ENCODE results near the gene RSRC1.
"Not testable (repeated sequence)": the region's sequence is repeated elsewhere in the genome, so short reads cannot be mapped to it uniquely, and the experiment has no call there.

Gene RSRC1

DNA sequence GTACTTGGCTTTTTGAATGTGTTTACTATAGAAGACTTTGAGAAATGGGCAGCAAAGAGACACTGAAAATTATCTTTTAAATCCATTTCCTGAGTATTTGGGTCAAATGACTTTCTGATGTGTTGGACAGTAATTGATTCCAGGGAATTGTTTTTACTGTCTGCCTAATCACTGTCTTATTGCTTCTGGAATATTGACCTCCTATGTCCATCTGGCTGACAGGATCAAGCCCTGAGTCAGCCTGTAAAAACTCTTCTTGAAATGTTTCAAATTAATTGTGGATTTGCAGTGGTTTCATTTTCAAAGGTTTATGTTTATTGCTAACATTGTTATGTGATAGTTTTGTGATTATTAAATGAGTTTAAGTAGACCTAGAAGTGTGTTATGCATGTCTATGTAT is 410.5 kb downstream of the RSRC1 start:
- no peak for DNase-seq (ENCODE audit: low read depth in 2 of 2)

DNA sequence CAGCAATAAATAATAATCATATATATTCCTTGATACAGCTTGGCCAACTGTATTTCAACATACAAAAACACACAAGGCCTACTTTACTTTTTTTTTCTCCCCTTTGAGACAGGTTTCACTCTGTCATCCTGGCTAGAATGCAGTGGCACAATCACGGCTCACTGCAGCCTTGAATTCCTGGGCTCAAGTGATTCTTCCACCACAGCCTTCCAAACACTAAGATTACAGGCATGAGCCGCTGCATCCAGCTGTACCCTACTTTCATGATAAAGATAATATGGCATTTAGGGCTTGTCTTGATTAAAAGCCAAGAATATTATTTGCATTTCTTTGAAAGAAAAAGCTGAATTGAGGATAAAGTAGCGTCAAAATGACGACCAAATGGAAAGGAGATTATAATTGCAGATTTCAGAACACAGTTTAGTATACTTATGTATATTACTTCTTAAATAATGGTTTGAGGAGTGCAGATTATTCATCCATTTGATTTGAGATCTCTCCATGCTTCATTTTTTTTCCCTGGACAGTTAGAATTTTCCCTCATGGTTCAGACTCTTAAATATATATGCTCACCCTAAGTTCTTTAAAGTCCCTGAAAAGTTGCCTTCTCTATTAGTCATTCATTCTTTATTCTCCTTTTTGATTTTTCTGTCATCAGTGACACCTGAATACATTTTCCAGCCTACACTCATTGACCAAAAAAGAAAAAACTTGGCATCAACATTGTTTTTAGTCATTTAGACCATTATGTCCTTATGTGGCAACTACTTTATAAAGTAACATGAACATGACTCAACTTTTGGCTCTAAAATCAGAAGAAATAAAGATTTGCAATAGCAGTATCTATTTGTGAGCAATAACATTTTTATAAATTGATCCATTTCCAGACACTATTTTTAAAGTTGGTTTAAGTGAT is 412.6 kb downstream of the RSRC1 start:
- DNase-seq (ENCODE audit: low read depth in 2 of 2), result no peak

DNA sequence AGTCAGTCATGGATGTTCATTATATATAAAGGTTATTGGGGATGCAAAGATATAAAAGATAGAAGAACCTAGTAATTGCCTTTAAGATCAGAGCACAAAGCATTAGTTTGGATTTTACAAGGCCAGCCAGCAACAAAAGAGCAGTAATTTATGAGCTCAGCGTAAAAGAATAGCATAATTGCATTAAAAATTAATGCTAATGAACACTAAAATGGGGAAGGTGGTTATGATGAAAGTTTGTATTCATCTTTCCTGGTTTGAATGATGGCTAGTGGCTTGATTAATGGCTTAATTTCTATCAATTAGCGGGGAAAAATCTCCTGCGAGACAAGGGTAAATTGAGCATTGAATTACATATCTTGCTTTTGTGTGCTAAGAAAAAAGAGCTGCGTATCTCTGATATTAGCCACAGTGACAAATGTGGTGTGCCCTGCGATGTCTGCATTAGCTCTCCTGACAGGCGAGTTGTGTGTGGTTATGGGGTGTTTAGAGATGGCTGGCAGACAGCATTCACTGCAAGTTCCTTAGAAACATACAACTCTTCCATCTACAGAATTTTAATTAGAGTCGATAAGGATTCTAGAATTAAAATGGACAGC is 418.3 kb downstream of the RSRC1 start:
- no peak for DNase-seq (ENCODE audit: low read depth in 2 of 2)

GRCh38 chr3:158531334-158531733 is 421.4 kb downstream of the RSRC1 start:
- DNase-seq (ENCODE audit: low read depth in 2 of 2), result no peak

DNA sequence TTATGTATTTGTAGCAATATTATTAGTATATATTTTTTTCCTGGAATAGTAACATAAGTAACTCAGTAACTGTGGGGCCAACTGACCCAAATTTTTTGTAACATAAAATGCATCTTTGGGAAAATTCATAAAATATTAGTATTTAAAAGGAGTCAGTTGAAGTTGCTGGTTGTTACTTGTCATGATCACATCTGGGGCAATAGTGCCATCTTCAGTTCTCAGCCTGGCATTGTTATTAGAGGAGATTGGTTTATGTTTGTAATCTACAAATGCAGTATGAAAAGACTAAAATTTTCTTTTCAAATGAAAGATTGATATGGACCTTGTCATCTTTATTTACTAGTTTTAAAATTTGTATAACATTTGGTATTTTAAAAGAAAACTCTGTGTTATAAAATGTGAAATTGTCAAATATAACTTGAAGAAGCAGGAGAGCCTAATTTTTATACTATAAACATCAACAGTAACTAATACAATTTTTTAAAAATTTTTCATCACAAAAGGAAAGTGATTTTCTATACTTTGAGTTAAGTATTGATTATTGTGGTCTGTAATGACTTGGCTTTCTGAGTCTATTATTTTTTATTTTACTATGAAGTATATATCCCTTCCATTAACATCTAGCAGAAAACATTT is 422.3 kb downstream of the RSRC1 start:
- no peak for DNase-seq (ENCODE audit: low read depth in 2 of 2)

DNA sequence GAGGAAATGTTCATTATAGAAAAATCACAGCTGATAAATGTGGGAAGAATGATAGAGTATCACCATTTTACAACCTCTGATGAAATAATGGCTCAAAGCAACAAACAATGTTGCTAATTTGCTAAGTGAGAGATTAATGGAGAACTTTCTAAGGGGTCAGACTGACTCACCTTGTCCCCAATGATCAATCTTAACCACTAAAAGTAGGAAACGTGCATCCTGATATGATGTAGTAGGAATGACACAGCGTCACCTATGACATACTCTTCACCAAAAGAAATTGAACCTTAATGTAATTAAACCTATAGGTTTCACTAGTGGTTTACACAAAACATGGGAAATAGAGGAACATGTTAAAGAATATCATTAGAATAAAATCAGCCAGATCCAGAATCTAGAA is 426.0 kb downstream of the RSRC1 start:
- no peak for DNase-seq (ENCODE audit: low read depth in 2 of 2)

DNA sequence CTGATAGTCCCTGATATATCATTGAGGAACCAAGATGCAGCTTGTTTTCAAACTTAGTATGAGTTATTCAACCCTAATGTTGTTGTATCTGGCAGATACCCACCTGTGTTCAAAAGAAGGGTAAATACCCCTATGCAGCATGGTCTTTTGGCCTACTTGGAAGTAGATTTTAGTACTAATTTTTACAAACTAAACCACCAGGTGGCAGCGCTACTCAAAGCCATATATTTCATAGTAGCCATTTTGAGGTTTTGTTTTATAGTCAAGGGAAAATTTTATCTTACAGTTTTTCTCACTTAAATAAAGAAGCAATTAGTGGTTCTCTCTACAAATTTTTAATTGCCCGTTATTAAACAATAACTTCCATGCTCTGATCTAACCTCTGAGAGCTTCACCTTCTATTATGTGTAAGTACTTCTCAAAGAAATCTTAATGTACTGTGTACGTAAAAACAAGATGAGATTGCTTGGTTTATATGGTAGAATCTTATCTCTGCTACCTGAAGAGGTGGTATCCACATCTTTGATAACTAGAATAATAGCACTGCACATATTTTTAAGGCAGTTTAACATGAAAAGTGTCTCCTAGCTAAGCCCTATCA is 429.6 kb downstream of the RSRC1 start:
- DNase-seq (ENCODE audit: low read depth in 2 of 2), result peak; percentile 10 to 32

- DNase-seq (ENCODE audit: low read depth in 2 of 2), result no peak
Measured at GRCh38 chr3:158540066-158540465, 430.2 kb downstream of the RSRC1 start.

DNA sequence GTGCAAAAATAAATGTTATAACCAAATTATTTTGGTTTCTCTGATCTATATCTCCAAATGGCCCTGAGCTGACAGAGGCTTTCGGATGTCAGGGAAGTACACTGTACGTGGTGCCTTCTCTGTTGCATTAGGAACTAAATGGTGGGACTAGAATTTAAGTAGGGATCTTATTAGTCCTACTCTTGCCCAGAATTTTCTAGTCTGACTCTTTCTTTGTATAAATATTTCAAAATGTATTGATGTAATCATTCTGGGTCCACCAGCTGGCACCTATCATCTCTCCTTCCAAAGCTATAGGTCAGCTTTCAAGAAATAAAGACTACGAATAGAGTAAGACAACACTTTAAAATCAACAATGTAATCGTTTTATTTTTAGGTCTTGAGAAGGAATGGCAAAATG is 438.8 kb downstream of the RSRC1 start:
- no peak for DNase-seq (ENCODE audit: low read depth in 2 of 2)

GRCh38 chr3:158549938-158550337 is 440.0 kb downstream of the RSRC1 start:
- DNase-seq (ENCODE audit: low read depth in 2 of 2), result not testable (repeated sequence)

DNA sequence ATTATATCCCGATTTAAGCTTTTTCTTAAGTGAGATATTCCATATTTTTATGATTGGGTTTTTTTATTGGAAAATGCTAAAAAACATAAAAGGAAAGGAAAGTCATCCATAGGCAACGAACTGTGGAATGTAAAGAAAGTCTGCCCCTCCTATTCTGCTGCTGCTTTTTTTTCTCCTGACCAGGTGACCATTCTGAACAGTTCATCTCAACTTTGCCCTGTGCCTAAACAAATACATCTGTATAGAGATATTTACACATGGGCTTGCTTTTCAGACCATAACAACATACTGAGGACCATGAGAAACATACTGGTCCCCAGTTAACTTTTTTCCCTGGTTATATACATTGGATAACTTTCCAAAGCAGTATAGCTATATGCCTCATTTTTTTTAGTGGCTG is 442.2 kb downstream of the RSRC1 start:
- DNase-seq (ENCODE audit: low read depth in 2 of 2), result no peak

- DNase-seq (ENCODE audit: low read depth in 2 of 2), result no peak
Measured at GRCh38 chr3:158559504-158559903, 449.6 kb downstream of the RSRC1 start.

DNA sequence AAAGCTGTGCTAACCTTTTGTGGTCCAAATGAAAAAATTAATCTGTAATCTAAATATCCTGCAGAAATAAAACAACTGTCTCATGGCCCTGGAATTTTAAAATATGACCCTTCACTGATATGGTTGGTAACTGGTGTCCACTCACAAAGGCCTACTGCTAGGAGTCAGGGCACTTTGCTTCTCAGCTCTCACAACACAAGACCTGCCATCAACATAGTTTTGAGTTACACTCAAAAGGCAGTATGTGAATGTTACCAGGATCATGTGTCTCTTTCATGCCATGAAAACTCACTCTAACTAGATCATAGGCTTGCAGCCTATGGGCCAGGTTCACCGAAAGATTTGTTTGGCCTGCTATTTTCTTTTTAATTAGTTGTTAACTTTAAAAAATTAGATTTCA is 451.1 kb downstream of the RSRC1 start:
- DNase-seq (ENCODE audit: low read depth in 2 of 2), result no peak

DNA sequence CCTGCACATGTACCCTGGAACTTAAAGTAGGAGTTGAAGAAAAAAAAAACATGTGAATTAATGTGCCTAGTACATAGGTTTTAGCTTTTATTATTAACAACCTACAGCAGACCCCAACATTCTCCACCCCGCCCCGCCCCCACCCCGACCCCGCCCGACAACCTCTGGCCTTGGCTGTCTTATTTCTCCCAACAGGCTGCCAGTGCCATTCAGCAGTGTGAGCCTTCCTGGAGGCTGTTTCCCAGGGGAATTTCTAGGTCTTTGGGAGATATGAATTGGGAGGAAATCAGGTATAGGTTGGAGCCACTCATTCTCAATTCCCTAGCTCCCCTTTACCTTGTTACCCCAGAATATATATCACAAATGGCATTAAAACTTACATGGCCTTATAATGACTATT is 452.8 kb downstream of the RSRC1 start:
- DNase-seq (ENCODE audit: low read depth in 2 of 2), result no peak

DNA sequence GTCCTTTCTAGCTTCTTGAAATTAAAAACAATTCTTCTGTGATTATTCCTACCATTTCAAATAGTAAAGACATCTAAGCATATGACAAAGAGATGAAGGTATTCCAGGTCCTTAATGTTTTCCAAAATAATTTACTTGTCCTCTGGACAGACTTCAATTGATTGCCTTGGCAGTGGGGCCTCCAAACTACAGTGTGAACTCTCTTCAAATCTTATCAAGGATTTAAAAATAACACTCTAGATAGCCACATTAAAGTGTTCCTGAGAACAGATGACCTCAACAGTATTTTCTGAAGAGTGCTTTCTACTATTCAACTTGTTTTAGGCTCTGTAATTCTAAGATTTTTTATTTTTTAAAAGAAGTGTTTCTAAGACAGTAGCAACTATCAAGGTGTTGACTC is 453.2 kb downstream of the RSRC1 start:
- DNase-seq (ENCODE audit: low read depth in 2 of 2), result no peak

GRCh38 chr3:158565076-158565475 is 455.2 kb downstream of the RSRC1 start:
- no peak for DNase-seq (ENCODE audit: low read depth in 2 of 2)

GRCh38 chr3:158568784-158569183 is 458.9 kb downstream of the RSRC1 start:
- DNase-seq (ENCODE audit: low read depth in 2 of 2), result no peak

DNA sequence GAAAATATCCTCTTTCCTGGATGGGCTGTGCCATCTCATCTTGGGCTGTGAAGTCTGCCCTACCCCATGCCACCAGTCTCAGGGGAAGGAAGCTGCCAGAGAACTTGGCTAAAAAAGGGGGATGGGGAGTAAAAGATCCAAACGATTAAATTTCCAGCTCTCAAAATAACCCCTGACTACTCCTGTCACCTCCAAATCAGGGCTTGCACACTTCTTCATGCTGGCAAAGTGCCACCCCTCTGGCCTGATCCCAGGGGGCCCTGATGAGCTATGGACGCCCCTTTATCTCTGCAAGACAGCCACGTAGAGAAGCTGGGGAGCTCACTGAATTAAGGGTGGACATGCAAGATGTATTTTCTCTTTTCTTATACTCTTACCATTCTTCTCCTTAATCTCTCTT is 459.9 kb downstream of the RSRC1 start:
- no peak for DNase-seq (ENCODE audit: low read depth in 2 of 2)

- DNase-seq (ENCODE audit: low read depth in 2 of 2), result peak; percentile 73 to 79
Measured at GRCh38 chr3:158570999-158571702, 461.3 kb downstream of the RSRC1 start, which contains the start of gene MLF1. TSS of gene MLF1 (plus strand) at chr3:158571194. CDS start at chr3:158571301, 107 bp downstream.

DNA sequence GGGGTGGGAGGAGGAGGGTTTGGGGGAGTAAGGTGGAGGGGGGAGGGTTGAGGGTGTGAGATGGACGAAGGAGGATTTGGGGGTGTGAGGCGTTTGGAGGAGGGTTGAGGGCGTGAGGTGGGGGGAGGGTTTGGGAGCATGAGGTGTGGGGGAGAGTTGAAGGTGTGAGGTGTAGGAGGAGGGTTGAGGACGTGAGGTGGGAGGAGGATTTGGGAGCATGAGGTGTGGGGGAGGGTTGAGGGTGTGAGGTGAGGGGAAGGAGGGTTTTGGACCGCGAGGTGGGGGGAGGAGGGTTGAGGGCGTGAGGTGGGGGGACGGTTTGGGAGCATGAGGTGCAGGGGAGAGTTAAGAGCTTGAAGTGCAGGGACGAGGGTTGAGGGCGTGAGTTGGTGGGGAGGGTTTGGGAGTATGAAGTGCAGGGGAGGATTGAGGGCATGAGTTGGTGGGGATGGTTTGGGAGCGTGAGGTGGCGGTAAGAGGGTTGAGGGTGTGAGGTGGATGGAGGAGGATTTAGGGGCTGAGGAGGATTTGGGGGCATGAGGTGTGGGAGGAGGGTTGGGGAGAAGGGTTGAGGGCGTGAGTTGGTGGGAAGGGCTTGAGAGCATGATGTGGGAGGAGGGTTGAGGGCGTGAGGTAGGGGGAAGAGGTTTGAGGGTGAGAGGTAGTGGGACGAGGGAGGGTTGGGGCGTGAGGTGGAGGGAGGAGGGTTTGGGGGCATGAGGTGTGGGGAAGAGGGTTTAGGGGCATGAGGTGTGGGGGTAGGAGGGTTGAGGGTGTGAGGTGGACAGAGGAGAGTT is 462.3 kb downstream of the RSRC1 start:
- no peak for DNase-seq (ENCODE audit: low read depth in 2 of 2)

- DNase-seq (ENCODE audit: low read depth in 2 of 2), result no peak
Measured at GRCh38 chr3:158572766-158573060, 462.8 kb downstream of the RSRC1 start.
